Measurements from ENCODE around the gene PEDS1. TPM values are rescaled to one million over a fixed set of nuclear protein-coding genes. Genes with fewer than 3 reads are reported as not detected.

PEDS1 gene
- total and polyA plus RNA-seq, 7 donors, result 13.8 to 27.4 (median 20.2) TPM

- intact Hi-C loops (cut with DNase I), result loop anchor here (2.0 kb wide), 1 partner anchor 17 kb away; no protein-coding TSS in a partner anchor
- no peaks in the 10 kb centered on the region for H3K9me3 ChIP-seq
- H3K36me3 ChIP-seq, result peaks cover 0 to 23% (median 7%) of the 10 kb centered on the region in 4 donors
- H3K4me1 ChIP-seq, result peaks cover 0 to 63% (median 62%) of the 10 kb centered on the region in 4 donors
- TF ChIP-seq, protein P1, sequence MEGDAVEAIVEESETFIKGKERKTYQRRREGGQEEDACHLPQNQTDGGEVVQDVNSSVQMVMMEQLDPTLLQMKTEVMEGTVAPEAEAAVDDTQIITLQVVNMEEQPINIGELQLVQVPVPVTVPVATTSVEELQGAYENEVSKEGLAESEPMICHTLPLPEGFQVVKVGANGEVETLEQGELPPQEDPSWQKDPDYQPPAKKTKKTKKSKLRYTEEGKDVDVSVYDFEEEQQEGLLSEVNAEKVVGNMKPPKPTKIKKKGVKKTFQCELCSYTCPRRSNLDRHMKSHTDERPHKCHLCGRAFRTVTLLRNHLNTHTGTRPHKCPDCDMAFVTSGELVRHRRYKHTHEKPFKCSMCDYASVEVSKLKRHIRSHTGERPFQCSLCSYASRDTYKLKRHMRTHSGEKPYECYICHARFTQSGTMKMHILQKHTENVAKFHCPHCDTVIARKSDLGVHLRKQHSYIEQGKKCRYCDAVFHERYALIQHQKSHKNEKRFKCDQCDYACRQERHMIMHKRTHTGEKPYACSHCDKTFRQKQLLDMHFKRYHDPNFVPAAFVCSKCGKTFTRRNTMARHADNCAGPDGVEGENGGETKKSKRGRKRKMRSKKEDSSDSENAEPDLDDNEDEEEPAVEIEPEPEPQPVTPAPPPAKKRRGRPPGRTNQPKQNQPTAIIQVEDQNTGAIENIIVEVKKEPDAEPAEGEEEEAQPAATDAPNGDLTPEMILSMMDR (IDR thresholded peaks at IDR 0.05), result no peak
- no peak for TF ChIP-seq EP300 (IDR thresholded peaks at IDR 0.05)
- no peak for TF ChIP-seq POLR2A (IDR thresholded peaks at IDR 0.05)
- TF ChIP-seq POLR2AphosphoS5 (IDR thresholded peaks at IDR 0.05), result no peak
- no peak overlapping the region for H3K4me3 ChIP-seq
- DNase-seq, result no peak
- 87% methylated on average over 9 of the region's 9 CpGs for WGBS, 2 donors
- H3K27me3 ChIP-seq, result no peaks in the 10 kb centered on the region
- peak overlapping the region; percentile 78 to 88 (median 85) for H3K27ac ChIP-seq
These were observed 19.9 kb downstream of the PEDS1 start for GRCh38 chr20:50133474-50134217.

GRCh38 chr20:50133041-50133440, 20.5 kb downstream of the PEDS1 start:
- H3K4me1 ChIP-seq, result peaks cover 0 to 65% (median 59%) of the 10 kb centered on the region in 4 donors
- H3K4me3 ChIP-seq, result no peak overlapping the region
- H3K27me3 ChIP-seq, result no peaks in the 10 kb centered on the region
- intact Hi-C loops (cut with DNase I), result loop anchor here (2.0 kb wide), 1 partner anchor 18 kb away; no protein-coding TSS in a partner anchor
- DNase-seq, result no peak
- peaks cover 0 to 29% (median 12%) of the 10 kb centered on the region in 4 donors for H3K36me3 ChIP-seq
- TF ChIP-seq POLR2A (IDR thresholded peaks at IDR 0.05), result no peak
- TF ChIP-seq, protein P1 (IDR thresholded peaks at IDR 0.05), result no peak
- no peak for TF ChIP-seq EP300 (IDR thresholded peaks at IDR 0.05)
- no peak for TF ChIP-seq POLR2AphosphoS5 (IDR thresholded peaks at IDR 0.05)
- H3K27ac ChIP-seq, result peak overlapping the region; percentile 78 to 88 (median 85)
- WGBS, 2 donors, result 90 to 92% methylated on average over 6 of the region's 6 CpGs
- no peaks in the 10 kb centered on the region for H3K9me3 ChIP-seq

- Histone ChIP-seq H3K9me3 (no peaks in the 10 kb centered on the region), H3K36me3 (peaks cover 6 to 43% (median 25%) of the 10 kb centered on the region in 4 donors), H3K27me3 (no peaks in the 10 kb centered on the region), H3K4me1 (peaks cover 0 to 70% (median 54%) of the 10 kb centered on the region in 4 donors), H3K4me3 (peak overlapping the region in 3 of 4 donors; percentile 36 to 37 (median 37)), H3K27ac (peak overlapping the region; percentile 78 to 88 (median 85))
- peak; percentile 95 for DNase-seq
- WGBS, 2 donors, result 89 to 94% methylated on average over 4 of the region's 4 CpGs
- intact Hi-C loops (cut with DNase I), result loop anchor here (2.0 kb wide), 1 partner anchor 38 kb away; no protein-coding TSS in a partner anchor
- TF ChIP-seq, protein P1 (IDR thresholded peaks at IDR 0.05), result no peak
- TF ChIP-seq POLR2A (IDR thresholded peaks at IDR 0.05) (no peak), EP300 (IDR thresholded peaks at IDR 0.05) (peak in 1 of 4 donors; percentile 58), POLR2AphosphoS5 (IDR thresholded peaks at IDR 0.05) (peak; percentile 62 to 88 (median 69))
These were observed 22.5 kb downstream of the PEDS1 start for GRCh38 chr20:50130995-50131394.

GRCh38 chr20:50130356-50130723, 23.2 kb downstream of the PEDS1 start:
- WGBS, 2 donors, result 93 to 98% methylated on average over 1 of the region's 1 CpG
- Histone ChIP-seq H3K27me3 (no peaks in the 10 kb centered on the region), H3K36me3 (peaks cover 6 to 50% (median 31%) of the 10 kb centered on the region in 4 donors), H3K9me3 (no peaks in the 10 kb centered on the region), H3K4me1 (peaks cover 0 to 70% (median 52%) of the 10 kb centered on the region in 4 donors), H3K4me3 (peak overlapping the region in 3 of 4 donors; percentile 36 to 37 (median 37)), H3K27ac (peak overlapping the region; percentile 78 to 88 (median 85))
- intact Hi-C loops (cut with DNase I), result loop anchor here (2.0 kb wide), 1 partner anchor 38 kb away; no protein-coding TSS in a partner anchor
- TF ChIP-seq POLR2AphosphoS5 (IDR thresholded peaks at IDR 0.05) (no peak), POLR2A (IDR thresholded peaks at IDR 0.05) (no peak), EP300 (IDR thresholded peaks at IDR 0.05) (no peak)
- TF ChIP-seq, protein P1 (IDR thresholded peaks at IDR 0.05), result no peak
- no peak for DNase-seq
